Suprapubic skin (tissue), 3 donors: Measurements from ENCODE around the gene METTL25B.
A peak's percentile ranks its signal among the peaks of the same experiment; 100 is the strongest.

Experiments used
- CTCF ChIP-seq, 2 donors: fragments of 200-600 bp in 1 of 2; fragments of 450-650 bp in 1 of 2; sonication (generic) in 1 of 2; IDR thresholded peaks; one replicate each; pipeline ENCODE4 v1.5.1; 2016 to 2019; ENCODE audit warnings: antibody characterized with exemption in 2 of 2, mild to moderate bottlenecking in 1 of 2, moderate library complexity in 1 of 2
- POLR2A ChIP-seq, 2 donors: fragments of 450-650 bp; IDR thresholded peaks; one replicate each; pipeline ENCODE4 v1.6.1; 2017; ENCODE audit warnings: antibody characterized with exemption in 2 of 2, mild to moderate bottlenecking in 2 of 2, moderate library complexity in 2 of 2

- TF ChIP-seq POLR2A (IDR thresholded peaks at IDR 0.05) (peak in 1 of 2 donors; percentile 8), CTCF (IDR thresholded peaks at IDR 0.05) (no peak)
Measured at GRCh38 chr1:156740741-156741480, 12.6 kb downstream of the METTL25B start, which contains the start of gene MRPL24.
